HG02840 (cell line): ENCODE data around the gene FBXO21.
"Not testable (repeated sequence)": the region's sequence is repeated elsewhere in the genome, so short reads cannot be mapped to it uniquely, and the experiment has no call there.

ENCODE experiments used
- ATAC-seq: cut with Tn5 transposase; IDR thresholded peaks from one replicate; pipeline ENCODE4 v1.9.1; 2021; ENCODE audit warnings: mild to moderate bottlenecking, moderate library complexity, moderate number of reproducible peaks; ENCODE audit not compliant: unreplicated experiment, low FRiP score

FBXO21 gene

DNA sequence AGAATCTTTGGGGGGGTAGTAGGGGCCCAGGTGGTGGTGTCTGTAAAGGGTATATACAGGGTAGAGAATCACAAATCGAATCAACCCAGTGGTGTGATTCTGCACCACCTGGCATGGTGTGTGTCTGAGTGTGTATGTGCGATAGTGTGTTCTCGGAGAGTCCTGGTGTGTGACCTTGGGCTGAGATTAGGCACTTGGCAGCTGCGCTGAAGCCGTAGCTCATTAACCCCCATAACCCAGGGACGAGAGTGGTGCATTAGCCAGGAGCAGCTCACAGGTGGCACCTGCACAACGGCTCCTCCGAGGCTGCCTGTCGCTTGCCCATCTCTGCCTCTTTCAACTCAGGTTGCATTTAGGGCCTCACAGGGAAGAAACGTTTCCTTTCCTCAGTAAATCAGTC, 75.5 kb downstream of the FBXO21 start:
- no peak for ATAC-seq

DNA sequence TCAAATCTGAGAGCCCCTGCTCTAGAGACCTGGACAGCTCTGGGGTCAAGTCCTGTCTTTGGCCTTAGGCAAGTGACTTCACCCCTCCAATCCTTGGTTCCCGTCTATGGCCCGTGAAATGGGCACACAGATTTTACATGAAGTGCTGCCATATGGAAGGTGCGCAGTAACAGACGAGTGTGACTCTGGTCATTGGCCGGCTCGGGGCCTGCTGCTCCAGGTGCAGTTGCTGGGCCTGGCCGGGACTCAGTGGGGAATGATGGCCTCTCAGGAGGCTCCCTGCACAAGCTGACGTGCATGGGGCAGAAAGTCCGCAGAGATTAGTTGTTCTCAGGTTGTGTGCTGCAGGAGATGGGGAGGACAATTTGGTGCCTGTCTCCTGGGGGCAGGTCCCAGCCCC, 77.0 kb downstream of the FBXO21 start:
- no peak for ATAC-seq

DNA sequence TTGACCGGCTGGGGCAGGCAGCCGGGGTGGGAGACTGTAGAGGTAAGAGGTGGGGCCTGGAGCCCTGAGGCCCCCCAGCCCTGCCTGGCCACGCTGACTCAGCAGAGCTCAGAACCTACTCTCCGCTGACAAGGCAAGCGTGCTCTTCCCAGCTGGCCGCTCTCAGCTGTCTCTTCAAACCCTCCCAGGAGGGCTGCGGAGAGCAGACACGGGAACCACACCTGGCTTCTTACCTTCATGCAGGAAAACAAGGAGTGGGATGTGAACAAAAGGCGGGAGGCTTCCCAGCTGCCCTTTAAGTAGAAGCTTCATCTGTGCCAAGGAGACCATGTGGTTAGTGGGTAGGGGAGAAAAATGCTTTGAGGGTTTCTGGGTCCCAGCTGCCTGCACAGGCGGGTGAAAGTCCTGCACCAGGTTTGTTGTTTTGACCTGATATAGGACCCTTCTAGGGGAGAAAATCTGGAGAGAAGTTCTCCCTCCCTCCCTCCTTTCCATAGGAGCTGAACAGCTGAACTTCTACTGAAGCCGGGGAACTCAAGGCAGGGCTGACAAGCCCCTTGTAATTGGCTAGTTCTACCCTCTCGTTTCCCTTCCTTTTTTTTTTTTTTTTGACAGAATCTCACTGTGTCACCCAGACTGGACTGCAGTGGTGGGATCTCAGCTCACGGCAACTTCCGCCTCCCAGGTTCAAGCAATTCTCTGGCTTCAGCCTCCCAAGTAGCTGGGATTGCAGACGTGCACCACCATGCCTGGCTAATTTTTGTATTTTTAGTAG, 78.3 kb downstream of the FBXO21 start:
- ATAC-seq = no peak

GRCh38 chr12:117111386-117111785, 78.9 kb downstream of the FBXO21 start:
- ATAC-seq = no peak

- ATAC-seq = no peak
Measured at GRCh38 chr12:117109943-117110635, 80.2 kb downstream of the FBXO21 start.

- ATAC-seq = no peak
Measured at GRCh38 chr12:117105902-117106301, 84.4 kb downstream of the FBXO21 start.

GRCh38 chr12:117104003-117104402, 86.3 kb downstream of the FBXO21 start:
- ATAC-seq = not testable (repeated sequence)

DNA sequence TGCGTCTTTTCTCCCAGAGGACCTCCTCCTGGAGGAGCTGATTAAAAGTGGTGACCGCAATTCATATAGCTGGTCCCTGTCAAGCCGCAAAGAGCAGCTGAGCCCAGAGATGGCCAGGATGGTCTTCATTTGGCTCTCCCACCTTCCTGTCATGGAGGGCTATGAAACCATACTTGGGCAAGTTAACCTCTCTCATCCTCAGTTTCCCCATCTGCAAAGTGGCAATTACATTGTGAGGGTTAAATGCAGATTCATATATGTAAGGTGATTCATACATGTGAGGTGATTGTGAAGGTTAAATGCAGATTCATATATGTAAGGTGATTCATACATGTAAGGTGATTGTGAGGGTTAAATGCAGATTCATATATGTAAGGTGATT, 87.5 kb downstream of the FBXO21 start:
- no peak for ATAC-seq

DNA sequence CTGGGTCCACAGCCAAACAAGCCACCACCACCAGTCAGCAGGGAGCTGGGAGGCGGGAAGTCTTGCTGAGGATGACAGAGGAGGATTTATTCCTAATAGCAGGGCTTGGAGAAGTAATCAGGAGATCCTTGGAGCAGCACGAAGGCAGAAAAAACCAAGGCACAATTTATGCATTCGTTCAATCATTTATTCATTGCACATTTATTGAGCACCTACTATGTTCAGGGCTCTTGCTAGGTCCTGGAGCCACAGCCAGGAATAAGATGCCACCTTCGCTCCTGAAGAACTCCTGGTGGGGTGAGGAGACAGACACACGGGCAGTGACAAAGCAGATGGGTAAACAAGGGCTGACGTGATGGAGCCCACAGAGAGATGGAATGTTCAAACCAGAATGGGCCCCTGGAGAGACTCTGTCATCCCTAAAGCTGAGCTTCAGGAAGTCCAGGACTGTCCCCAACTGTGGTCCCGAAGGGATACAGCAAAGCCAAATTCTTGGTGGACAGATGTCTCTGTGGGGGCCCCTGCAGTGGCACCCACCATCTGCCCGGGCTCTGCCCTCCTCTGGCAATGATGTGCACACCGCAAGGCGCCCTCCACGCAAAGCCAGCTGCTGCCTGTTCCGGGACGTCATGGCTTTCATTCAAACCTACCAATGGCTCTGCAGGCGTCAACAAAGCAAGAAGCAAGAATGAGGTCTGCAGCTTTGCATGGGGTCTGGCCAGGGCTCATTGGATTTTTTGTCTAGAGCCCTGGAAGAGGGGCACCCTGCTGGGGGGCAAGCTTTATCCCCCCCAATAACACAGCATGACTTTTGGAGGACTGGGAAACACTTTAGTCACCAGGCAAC, 88.1 kb downstream of the FBXO21 start:
- no peak for ATAC-seq

DNA sequence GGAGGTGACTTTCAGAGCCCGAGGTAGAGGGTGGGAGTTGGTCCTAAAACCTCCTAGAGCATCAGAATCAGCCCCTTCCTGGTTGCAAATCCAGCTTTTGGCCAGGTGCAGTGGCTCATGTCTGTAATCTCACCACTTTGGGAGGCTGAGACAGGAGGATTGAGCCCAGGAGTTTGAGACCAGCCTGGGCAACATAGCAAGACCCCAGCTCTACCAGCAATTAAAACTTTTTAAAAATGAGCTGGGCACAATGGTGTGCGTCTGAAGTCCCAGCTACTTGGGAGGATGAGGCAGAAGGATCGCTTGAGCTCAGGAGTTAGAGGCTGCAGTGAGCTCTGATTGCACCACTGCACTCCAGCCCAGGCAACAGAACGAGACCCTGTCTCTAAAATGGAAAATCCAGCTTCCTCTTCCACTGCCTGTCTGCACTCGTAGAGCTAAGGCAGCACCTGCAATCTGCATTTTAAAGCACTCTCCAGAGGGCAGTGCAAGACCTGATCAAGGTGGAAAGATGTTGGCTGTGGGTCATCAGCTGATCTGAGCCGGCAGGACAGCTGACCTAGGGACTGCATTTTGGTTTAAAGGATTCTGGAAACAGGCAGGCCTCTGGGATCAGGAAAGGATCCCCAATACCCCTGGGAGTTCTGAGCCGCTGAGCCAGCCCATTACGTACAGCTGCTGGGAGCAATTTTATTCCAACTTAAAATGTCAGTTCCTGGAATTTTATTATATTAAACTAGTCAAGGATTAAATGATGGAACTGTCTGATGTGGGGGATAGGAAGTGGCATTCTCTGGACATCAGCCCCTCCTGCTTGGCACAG, 89.2 kb downstream of the FBXO21 start:
- no peak for ATAC-seq

- no peak for ATAC-seq
Measured at GRCh38 chr12:117100251-117100650, 90.0 kb downstream of the FBXO21 start.

DNA sequence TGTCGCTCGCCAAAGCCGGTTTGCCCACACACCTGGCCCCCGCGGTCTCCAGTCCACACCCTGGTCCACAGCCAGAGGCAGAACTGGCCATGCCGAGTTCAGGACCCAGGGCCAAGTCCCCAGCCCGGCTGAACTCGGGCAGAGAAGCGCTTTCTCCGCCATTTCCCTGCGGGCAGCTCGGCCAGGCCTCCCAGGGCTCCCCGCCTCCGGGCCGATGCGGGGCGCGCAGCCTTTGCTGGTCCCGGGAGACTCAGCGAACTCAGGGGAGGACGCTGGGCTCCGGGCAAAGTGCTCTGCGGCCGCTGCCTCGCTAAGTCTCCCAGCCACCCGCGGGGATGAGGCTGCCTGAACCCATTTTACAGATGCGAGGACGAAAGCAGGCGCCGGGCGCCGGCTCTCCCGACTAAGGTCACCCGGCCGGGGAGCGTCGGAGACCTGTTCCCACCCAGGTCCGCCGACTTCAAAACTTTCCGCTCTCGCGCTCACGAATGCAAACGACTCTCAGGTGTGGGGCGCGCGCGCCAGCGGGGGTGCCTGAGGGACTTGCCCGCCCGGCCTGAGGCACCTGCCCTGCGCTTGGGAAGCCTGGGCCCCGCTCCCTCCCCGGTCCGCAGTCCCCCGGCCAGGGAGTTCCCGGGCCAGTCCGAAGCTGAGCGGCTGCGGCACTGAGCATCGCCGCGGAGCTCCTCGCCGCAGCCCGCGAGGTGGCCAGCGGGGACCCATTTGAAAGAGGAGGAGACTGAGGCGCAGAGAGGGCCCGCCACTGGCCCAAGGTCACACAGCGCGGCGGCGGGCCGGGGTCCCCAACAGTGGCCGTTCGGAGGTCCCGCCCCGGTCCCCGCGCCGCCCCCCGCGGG, 91.7 kb downstream of the FBXO21 start:
- peak; percentile 28 for ATAC-seq

DNA sequence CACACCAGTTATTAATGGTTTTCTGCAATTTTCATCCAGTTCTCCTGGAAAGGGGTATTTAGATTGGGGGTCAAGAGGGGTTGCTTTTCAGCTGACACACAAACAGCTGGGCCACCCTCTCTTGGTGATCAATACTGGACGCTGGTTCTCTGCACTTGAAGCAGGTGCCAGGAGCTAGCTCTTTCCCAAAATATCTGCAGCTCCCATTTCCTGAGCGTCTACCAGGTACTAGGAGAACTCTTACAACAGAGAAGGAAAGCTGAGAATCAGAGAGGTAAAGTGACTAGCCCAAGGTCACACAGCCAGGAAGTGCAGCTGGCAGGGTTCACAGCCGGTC, 92.3 kb downstream of the FBXO21 start:
- no peak for ATAC-seq

DNA sequence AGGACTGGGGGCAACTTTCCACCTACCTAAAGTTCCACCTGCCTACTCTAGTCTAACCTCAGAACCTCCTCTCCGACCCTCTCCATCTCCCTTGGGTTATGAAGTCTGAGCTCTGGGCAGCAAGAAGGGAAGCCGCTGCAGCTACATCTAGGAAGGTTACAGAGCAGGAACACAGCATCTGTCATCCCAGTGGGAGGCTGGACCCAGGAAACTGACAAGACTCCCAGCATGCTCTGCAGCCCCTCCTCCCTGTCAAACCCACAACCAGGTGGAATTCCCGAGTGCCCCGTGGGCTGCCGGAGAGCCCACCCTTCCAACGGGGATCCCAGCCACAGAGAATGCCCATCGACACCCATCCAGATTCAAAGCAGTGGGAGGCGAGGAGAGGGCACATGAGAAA, 93.1 kb downstream of the FBXO21 start:
- no peak for ATAC-seq

GRCh38 chr12:117096501-117097042, 93.7 kb downstream of the FBXO21 start:
- no peak for ATAC-seq

DNA sequence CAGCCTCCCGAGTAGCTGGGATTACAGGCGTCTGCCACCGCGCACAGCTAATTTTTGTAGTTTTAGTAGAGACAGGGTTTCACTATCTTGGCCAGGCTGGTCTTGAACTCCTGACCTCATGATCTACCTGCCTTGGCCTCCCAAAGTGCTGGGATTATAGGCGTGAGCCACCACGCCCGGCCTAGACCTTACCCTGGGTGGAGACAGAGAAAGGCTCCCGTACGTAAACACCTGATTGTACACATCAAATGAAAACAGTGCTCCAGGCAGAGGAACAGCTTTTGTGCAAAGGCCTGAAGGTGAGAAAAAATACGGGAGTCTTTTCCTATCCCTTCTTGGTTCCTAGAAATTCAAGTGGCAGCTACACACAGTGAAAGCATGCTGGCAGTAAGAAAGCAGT, 95.1 kb downstream of the FBXO21 start:
- not testable (repeated sequence) for ATAC-seq

DNA sequence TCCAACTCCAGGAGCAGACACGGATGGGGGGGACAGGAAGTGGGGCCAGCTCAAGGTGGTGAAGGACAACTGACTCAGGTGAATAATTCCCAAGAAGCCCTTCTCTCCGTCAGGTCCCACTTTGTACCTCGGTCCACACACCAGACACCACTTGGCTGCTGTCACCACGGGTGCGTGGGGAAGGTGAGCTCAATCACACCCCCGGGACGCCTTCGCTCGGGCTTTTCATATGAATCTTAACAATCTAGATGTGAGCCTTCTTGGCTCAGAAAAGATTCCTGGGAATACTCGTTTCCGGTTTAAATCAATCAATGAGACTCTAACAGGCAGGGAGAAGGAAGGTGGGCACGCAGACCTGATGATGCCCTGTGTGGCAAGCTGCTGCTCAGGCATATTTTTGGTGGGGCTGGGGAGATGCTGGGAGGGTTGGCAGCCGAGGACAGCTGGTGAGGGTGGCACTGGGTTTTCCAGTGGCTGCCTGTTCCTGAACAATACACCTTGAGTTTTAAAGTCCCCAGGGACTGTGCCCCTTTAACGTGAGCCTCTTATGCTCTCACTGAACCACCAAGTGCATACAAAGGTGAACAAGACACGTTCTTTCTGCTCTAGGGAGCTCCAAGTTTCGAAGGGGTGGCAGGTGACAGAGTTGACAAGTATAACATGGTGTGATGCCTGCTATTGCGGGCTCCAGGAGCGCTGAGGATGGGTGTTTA, 96.2 kb downstream of the FBXO21 start:
- ATAC-seq = no peak

- ATAC-seq = no peak
Measured at GRCh38 chr12:117093431-117093830, 96.8 kb downstream of the FBXO21 start.

DNA sequence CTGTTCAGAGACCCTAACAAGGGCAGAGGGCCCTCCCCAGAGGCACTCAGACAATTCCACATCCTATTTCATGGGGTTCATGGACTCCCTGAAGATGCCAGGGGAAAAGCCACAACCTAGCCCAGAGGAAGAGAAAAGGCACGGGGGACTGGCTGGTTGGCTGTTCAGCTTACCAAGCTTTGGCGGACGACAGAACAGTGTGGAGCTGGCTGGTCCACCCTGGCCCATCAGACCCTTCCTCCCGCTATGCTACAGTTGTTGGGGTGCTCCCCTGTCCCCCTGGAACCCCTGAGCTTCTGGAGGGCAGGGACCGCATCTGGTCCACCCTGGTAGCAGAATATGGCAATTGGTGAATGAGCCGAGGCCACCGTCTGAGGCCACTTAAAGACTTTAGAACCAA, 97.4 kb downstream of the FBXO21 start:
- ATAC-seq = no peak
